ENCODE data around the gene DDC. TPM values are rescaled to one million over a fixed set of nuclear protein-coding genes. Genes with fewer than 3 reads are reported as not detected.
"Not testable (repeated sequence)": the region's sequence is repeated elsewhere in the genome, so short reads cannot be mapped to it uniquely, and the experiment has no call there.

The DDC gene
- total RNA-seq, 2 donors from 2014 or later = not detected

GRCh38 chr7:50467817-50468610 is 97.2 kb downstream of the DDC start:
- H3K9me3 ChIP-seq = no peaks in the 10 kb centered on the region
- peaks cover 0 to 6% of the 10 kb centered on the region in 2 donors for H3K4me1 ChIP-seq
- no peaks in the 10 kb centered on the region for H3K36me3 ChIP-seq
- TF ChIP-seq CTCF (IDR thresholded peaks at IDR 0.05) = peak; percentile 84 to 95
- no peaks in the 10 kb centered on the region for H3K27me3 ChIP-seq
- H3K27ac ChIP-seq = no peak overlapping the region
- peak; percentile 82 for DNase-seq (ENCODE audit: low spot score)
- no peak overlapping the region for H3K4me3 ChIP-seq

DNA sequence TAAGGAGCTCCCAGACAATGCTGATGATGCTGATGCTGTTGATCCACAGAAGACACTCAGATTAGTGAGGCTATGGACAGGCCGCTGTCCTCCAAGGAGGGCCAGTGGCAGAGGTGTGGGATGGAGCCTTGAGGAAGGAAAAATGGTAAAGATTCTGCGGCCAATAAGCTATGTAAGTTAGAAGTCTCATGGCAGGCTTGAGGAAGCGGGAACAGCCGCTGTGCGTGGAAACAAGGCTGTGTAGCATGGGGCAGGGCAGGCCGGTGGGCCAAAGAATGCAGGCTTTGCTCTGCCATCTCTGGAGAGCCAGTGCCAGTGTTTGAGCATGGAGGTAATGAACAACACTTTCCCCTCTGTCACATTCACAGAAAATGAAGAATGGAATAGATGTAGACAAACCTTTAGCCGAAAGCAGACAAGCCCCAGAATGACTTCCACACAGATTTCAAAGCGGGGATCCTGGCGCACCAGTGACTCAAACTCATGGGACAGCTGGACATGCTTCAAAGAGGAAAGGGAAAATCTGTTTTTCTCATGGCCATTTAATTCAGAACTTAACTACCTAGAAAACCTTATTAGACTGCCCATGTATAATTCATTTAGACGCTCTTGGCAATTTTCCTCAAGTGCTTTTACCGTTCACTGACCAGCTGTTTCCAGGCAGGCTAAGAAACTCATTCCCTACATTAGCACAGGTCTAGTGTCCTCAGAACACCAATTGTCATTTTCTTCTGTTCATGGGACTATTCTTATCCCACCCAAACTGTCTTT is 98.2 kb downstream of the DDC start:
- H3K9me3 ChIP-seq = no peaks in the 10 kb centered on the region
- H3K27ac ChIP-seq = no peak overlapping the region
- TF ChIP-seq CTCF (IDR thresholded peaks at IDR 0.05) = no peak
- DNase-seq (ENCODE audit: low spot score) = no peak
- H3K27me3 ChIP-seq = no peaks in the 10 kb centered on the region
- H3K36me3 ChIP-seq = no peaks in the 10 kb centered on the region
- H3K4me1 ChIP-seq = peaks cover 0 to 6% of the 10 kb centered on the region in 2 donors
- no peak overlapping the region for H3K4me3 ChIP-seq

- Histone ChIP-seq H3K9me3 (no peaks in the 10 kb centered on the region), H3K27me3 (no peaks in the 10 kb centered on the region), H3K4me1 (peaks cover 0 to 5% of the 10 kb centered on the region in 2 donors), H3K4me3 (no peak overlapping the region), H3K27ac (no peak overlapping the region), H3K36me3 (no peaks in the 10 kb centered on the region)
- no peak for DNase-seq (ENCODE audit: low spot score)
- TF ChIP-seq CTCF (IDR thresholded peaks at IDR 0.05) = no peak
These were observed 102.2 kb downstream of the DDC start for GRCh38 chr7:50463035-50463434.

DNA sequence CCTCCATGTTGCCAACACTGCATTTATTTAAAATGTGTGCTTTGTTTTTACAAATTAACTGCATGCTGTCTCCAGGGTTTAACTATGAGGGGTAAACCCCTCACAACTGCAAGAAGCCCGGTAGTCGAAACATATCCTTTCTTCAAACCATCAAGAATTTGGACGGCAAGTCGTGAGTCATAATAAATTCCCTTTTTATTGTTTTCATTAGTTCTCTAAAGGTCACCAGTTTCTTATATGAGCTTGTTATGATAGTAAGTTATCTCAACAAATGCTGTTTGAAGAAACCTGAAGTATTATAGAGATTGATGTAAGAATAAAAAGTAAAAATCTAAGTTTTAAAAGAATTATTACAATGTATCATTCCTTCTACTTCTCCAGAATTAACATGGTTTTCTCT is 102.8 kb downstream of the DDC start:
- no peak for DNase-seq (ENCODE audit: low spot score)
- no peaks in the 10 kb centered on the region for H3K9me3 ChIP-seq
- no peak overlapping the region for H3K4me3 ChIP-seq
- H3K4me1 ChIP-seq = no peaks in the 10 kb centered on the region
- TF ChIP-seq CTCF (IDR thresholded peaks at IDR 0.05) = no peak
- H3K27ac ChIP-seq = no peak overlapping the region
- H3K36me3 ChIP-seq = no peaks in the 10 kb centered on the region
- H3K27me3 ChIP-seq = no peaks in the 10 kb centered on the region

- Histone ChIP-seq H3K36me3 (no peaks in the 10 kb centered on the region), H3K27me3 (no peaks in the 10 kb centered on the region), H3K9me3 (no peaks in the 10 kb centered on the region), H3K4me1 (no peaks in the 10 kb centered on the region), H3K27ac (no peak overlapping the region), H3K4me3 (no peak overlapping the region)
- no peak for DNase-seq (ENCODE audit: low spot score)
- TF ChIP-seq CTCF (IDR thresholded peaks at IDR 0.05) = no peak
These were observed 103.5 kb downstream of the DDC start for GRCh38 chr7:50461695-50462094.

DNA sequence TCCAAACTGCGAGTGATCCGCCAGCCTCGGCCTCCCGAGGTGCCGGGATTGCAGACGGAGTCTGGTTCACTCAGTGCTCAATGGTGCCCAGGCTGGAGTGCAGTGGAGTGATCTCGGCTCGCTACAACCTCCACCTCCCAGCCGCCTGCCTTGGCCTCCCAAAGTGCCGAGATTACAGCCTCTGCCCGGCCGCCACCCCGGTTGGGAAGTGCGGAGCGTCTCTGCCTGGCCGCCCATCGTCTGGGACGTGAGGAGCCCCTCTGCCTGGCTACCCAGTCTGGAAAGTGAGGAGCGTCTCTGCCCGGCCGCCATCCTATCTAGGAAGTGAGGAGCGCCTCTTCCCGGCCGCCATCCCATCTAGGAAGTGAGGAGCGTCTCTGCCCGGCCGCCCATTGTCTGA is 106.0 kb downstream of the DDC start:
- H3K27me3 ChIP-seq; H3K36me3 ChIP-seq; DNase-seq (ENCODE audit: low spot score); H3K4me3 ChIP-seq; H3K4me1 ChIP-seq; H3K9me3 ChIP-seq; H3K27ac ChIP-seq: not testable (repeated sequence)

DNA sequence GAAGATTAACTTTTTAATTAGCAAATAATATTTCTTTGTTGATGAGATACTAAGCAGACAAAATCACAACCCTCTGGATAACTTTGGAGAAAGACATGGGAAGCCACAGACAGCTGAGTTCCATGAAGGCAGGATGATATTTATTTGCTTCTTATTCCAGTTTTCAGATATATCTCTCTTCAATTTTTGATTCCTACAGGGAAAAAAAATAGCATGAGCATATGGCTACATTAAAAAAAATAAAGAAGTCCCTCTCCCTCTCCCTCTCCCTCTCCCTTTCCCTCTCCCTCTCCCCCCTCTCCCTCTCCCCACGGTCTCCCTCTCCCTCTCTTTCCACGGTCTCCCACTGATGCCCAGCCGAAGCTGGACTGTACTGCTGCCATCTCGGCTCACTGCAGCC is 106.6 kb downstream of the DDC start:
- not testable (repeated sequence) for H3K4me3 ChIP-seq; H3K4me1 ChIP-seq; H3K9me3 ChIP-seq; H3K27ac ChIP-seq; H3K36me3 ChIP-seq; DNase-seq (ENCODE audit: low spot score); H3K27me3 ChIP-seq
